Right lobe of liver (tissue), 4 donors: ENCODE results near the gene TTLL6.

Source experiments
- POLR2A ChIP-seq: fragments of 450-650 bp; IDR thresholded peaks from one replicate; pipeline ENCODE4 v1.6.1; 2017; ENCODE audit warnings: antibody characterized with exemption, mild to moderate bottlenecking
- TF ChIP-seq, protein P1 (sequence below), 4 donors: fragments of 200-600 bp in 3 of 4; fragments of 450-650 bp in 1 of 4; IDR thresholded peaks; one replicate each; pipeline versions ENCODE4 v1.5.1 to v1.8.0; 2016 to 2022; ENCODE audit warnings: antibody characterized with exemption in 4 of 4, mild to moderate bottlenecking in 2 of 4
- donor health status: DM: no; HTN: no; CAD: no.
- donor health status: DM: no; HTN: no; CAD: no.
- donor health status: DM: no; HTN: yes; CAD: no.

DNA sequence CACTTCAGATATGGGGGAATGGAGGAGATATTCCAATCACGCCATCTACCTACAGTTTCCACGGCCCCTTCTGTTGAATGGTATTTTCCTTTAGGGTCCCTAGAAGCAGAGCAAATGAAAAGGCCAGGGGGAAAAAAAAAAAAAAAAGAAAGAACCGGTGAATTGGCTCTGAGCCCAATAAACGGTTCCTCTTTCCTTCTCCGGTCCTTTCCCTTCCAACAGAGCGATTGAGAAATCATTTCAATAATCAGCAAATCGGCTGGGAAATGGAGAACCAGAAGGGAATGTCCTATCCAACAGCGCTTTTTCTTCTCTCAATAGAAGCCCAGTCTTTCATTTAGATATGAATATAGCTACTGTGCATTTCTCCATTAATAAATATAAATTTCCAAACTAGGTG lies 61.7 kb downstream of the TTLL6 start:
- TF ChIP-seq, protein P1, sequence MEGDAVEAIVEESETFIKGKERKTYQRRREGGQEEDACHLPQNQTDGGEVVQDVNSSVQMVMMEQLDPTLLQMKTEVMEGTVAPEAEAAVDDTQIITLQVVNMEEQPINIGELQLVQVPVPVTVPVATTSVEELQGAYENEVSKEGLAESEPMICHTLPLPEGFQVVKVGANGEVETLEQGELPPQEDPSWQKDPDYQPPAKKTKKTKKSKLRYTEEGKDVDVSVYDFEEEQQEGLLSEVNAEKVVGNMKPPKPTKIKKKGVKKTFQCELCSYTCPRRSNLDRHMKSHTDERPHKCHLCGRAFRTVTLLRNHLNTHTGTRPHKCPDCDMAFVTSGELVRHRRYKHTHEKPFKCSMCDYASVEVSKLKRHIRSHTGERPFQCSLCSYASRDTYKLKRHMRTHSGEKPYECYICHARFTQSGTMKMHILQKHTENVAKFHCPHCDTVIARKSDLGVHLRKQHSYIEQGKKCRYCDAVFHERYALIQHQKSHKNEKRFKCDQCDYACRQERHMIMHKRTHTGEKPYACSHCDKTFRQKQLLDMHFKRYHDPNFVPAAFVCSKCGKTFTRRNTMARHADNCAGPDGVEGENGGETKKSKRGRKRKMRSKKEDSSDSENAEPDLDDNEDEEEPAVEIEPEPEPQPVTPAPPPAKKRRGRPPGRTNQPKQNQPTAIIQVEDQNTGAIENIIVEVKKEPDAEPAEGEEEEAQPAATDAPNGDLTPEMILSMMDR (IDR thresholded peaks at IDR 0.05) = no peak
- TF ChIP-seq POLR2A = no peak
